ENCODE results near the gene TDRD15. TPM values are rescaled to one million over a fixed set of nuclear protein-coding genes. Genes with fewer than 3 reads are reported as not detected.

Gene TDRD15
- total and polyA plus RNA-seq, 2 of the 13 experiments (the other 11 are each of a cell fraction or from before 2014, with no cell fraction given): 0.12 to 0.29 TPM

GRCh38 chr2:21092308-21092869 lies 31.4 kb upstream of the TDRD15 start (continued):
- 0 out of 2 replicates have a peak, but pooled peaks have one; percentile 10 for TF ChIP-seq HOMEZ (CRISPR knock-in tag; IDR thresholded peaks at IDR 0.05; ENCODE audit: low read depth)
- TF ChIP-seq CENPX (CRISPR knock-in tag; IDR thresholded peaks at IDR 0.05): no peak
- no peak for TF ChIP-seq HNRNPH1 (optimal IDR thresholded peaks at IDR 0.05; ENCODE audit: low read depth, low read length)
- TF ChIP-seq ZEB1 (IDR thresholded peaks at IDR 0.05; ENCODE audit: insufficient replicate concordance, low read depth): peak; percentile 64
- TF ChIP-seq AKAP8 (CRISPR knock-in tag; IDR thresholded peaks at IDR 0.05): no peak
- peak; percentile 75; the same call in 1 of the 2 replicates for TF ChIP-seq HNF1B (CRISPR knock-in tag; IDR thresholded peaks at IDR 0.05)
- no peak for TF ChIP-seq TBX3 (IDR thresholded peaks at IDR 0.05; ENCODE audit: borderline replicate concordance)
- TF ChIP-seq FOXA3 (CRISPR knock-in tag; IDR thresholded peaks at IDR 0.05): peak; percentile 23; the same call in 1 of the 2 replicates
- TF ChIP-seq ZNF44 (CRISPR knock-in tag; IDR thresholded peaks at IDR 0.05): no peak
- no peak for TF ChIP-seq ZNF644 (CRISPR knock-in tag; IDR thresholded peaks at IDR 0.05; ENCODE audit: low read depth)
- no peak for TF ChIP-seq ZFP41 (CRISPR knock-in tag; IDR thresholded peaks at IDR 0.05; ENCODE audit: borderline replicate concordance)
- no peak for TF ChIP-seq ZNF234 (CRISPR knock-in tag; conservative IDR thresholded peaks at IDR 0.05)
- no peak for TF ChIP-seq SMARCC2 (IDR thresholded peaks at IDR 0.05)
- TF ChIP-seq HOXA5 (CRISPR knock-in tag; IDR thresholded peaks at IDR 0.05): no peak
- no peak for TF ChIP-seq MZF1 (CRISPR knock-in tag; IDR thresholded peaks at IDR 0.05; ENCODE audit: borderline replicate concordance)
- peak; percentile 56; the same call in 1 of the 2 replicates for TF ChIP-seq MIXL1 (CRISPR knock-in tag; IDR thresholded peaks at IDR 0.05)
- no peak for TF ChIP-seq EZH2 (conservative IDR thresholded peaks at IDR 0.05; ENCODE audit: low read depth, low read length)
- TF ChIP-seq HES4 (CRISPR knock-in tag; IDR thresholded peaks at IDR 0.05; ENCODE audit: borderline replicate concordance): no peak
- TF ChIP-seq TARDBP (CRISPR knock-in tag; IDR thresholded peaks at IDR 0.05): peak; percentile 52; the same call in 1 of the 2 replicates
- TF ChIP-seq ZNF142 (CRISPR knock-in tag; IDR thresholded peaks at IDR 0.05): no peak
- TF ChIP-seq ZNF589 (CRISPR knock-in tag; conservative IDR thresholded peaks at IDR 0.05): no peak

Data from HepG2 (cell line).